Right lobe of liver (tissue), 4 donors: ENCODE data around the gene TECPR2.

Experiments used
- POLR2A ChIP-seq: fragments of 450-650 bp; IDR thresholded peaks from one replicate; pipeline ENCODE4 v1.6.1; 2017; ENCODE audit warnings: antibody characterized with exemption, mild to moderate bottlenecking
- TF ChIP-seq, protein P1 (sequence below), 4 donors: fragments of 200-600 bp in 3 of 4; fragments of 450-650 bp in 1 of 4; IDR thresholded peaks; one replicate each; pipeline versions ENCODE4 v1.5.1 to v1.8.0; 2016 to 2022; ENCODE audit warnings: antibody characterized with exemption in 4 of 4, mild to moderate bottlenecking in 2 of 4
- donor health status: DM: no; HTN: no; CAD: no.
- donor health status: DM: no; HTN: no; CAD: no.
- donor health status: DM: no; HTN: yes; CAD: no.

GRCh38 chr14:102424520-102424919 lies 61.8 kb downstream of the TECPR2 start:
- TF ChIP-seq, protein P1, sequence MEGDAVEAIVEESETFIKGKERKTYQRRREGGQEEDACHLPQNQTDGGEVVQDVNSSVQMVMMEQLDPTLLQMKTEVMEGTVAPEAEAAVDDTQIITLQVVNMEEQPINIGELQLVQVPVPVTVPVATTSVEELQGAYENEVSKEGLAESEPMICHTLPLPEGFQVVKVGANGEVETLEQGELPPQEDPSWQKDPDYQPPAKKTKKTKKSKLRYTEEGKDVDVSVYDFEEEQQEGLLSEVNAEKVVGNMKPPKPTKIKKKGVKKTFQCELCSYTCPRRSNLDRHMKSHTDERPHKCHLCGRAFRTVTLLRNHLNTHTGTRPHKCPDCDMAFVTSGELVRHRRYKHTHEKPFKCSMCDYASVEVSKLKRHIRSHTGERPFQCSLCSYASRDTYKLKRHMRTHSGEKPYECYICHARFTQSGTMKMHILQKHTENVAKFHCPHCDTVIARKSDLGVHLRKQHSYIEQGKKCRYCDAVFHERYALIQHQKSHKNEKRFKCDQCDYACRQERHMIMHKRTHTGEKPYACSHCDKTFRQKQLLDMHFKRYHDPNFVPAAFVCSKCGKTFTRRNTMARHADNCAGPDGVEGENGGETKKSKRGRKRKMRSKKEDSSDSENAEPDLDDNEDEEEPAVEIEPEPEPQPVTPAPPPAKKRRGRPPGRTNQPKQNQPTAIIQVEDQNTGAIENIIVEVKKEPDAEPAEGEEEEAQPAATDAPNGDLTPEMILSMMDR (IDR thresholded peaks at IDR 0.05), result no peak
- no peak for TF ChIP-seq POLR2A
